Measurements from ENCODE around the gene SPRING1. TPM values are rescaled to one million over a fixed set of nuclear protein-coding genes. Genes with fewer than 3 reads are reported as not detected.

The SPRING1 gene
- total RNA-seq, 1 donor from 2014 or later = 22.6 TPM

Other genes with a start within 250 kb of the SPRING1 start
- gene MAP1LC3B2, start 178.7 kb downstream of the SPRING1 start, total RNA-seq = not detected
- gene RNFT2, start 246 bp upstream of the SPRING1 start, total RNA-seq = 7.2 TPM
- 0.16 TPM for gene HRK, start 143.4 kb upstream of the SPRING1 start, total RNA-seq
- gene FBXW8, start 172.9 kb upstream of the SPRING1 start, total RNA-seq = 32.0 TPM

All from ureter (tissue), 1 donor.